ENCODE results near the gene VKORC1L1. TPM values are rescaled to one million over a fixed set of nuclear protein-coding genes. Genes with fewer than 3 reads are reported as not detected.
"Not testable (repeated sequence)": the region's sequence is repeated elsewhere in the genome, so short reads cannot be mapped to it uniquely, and the experiment has no call there.

The VKORC1L1 gene
- 28.8 and 30.1 TPM in 2 replicates for total RNA-seq

- H3K4me3 Mint-ChIP-seq = peak within 1 kb of the TSS; percentile 85
- H3K36me3 Mint-ChIP-seq (ENCODE audit: low read depth) = no peaks in the 10 kb centered on the region
- peak; percentile 92 for DNase-seq (ENCODE audit: low spot score)
- H3K9me3 Mint-ChIP-seq = no peaks in the 10 kb centered on the region
- H3K27ac Mint-ChIP-seq = peak within 1 kb of the TSS; percentile 73
- intact Hi-C loops (cut with micrococcal nuclease) = loop anchor here (1.0 to 5.0 kb wide), 7 partner anchors 101 to 1124 kb away; partner anchors contain the start of genes ASL, GUSB, TYW1 and ZNF92
- H3K4me1 Mint-ChIP-seq (ENCODE audit: low read depth) = peaks cover 4% of the 10 kb centered on the region
- no peaks in the 10 kb centered on the region for H3K27me3 Mint-ChIP-seq (ENCODE audit: insufficient read depth)
Measured at GRCh38 chr7:65872776-65873581, at the start of gene VKORC1L1. TSS of gene VKORC1L1 (plus strand) at chr7:65873074. CDS start at chr7:65873372, 298 bp downstream.

GRCh38 chr7:65827366-65827765 lies 45.5 kb upstream of the VKORC1L1 start:
- DNase-seq (ENCODE audit: low spot score) = no peak
- no peaks in the 10 kb centered on the region for H3K36me3 Mint-ChIP-seq (ENCODE audit: low read depth)
- intact Hi-C loops (cut with micrococcal nuclease) = no loop called here
- H3K9me3 Mint-ChIP-seq = no peaks in the 10 kb centered on the region
- no peaks in the 10 kb centered on the region for H3K27me3 Mint-ChIP-seq (ENCODE audit: insufficient read depth)
- no peak overlapping the region for H3K4me3 Mint-ChIP-seq
- no peak overlapping the region for H3K27ac Mint-ChIP-seq
- no peaks in the 10 kb centered on the region for H3K4me1 Mint-ChIP-seq (ENCODE audit: low read depth)

GRCh38 chr7:65832281-65832680 lies 40.6 kb upstream of the VKORC1L1 start:
- no peaks in the 10 kb centered on the region for H3K9me3 Mint-ChIP-seq
- peaks cover 6% of the 10 kb centered on the region for H3K4me1 Mint-ChIP-seq (ENCODE audit: low read depth)

GRCh38 chr7:65836684-65837083 lies 36.2 kb upstream of the VKORC1L1 start:
- H3K27me3 Mint-ChIP-seq (ENCODE audit: insufficient read depth); H3K36me3 Mint-ChIP-seq (ENCODE audit: low read depth); H3K4me3 Mint-ChIP-seq; intact Hi-C loops (cut with micrococcal nuclease); H3K27ac Mint-ChIP-seq; DNase-seq (ENCODE audit: low spot score); H3K9me3 Mint-ChIP-seq; H3K4me1 Mint-ChIP-seq (ENCODE audit: low read depth): not testable (repeated sequence)

More at GRCh38 chr7:65832281-65832680, 40.6 kb upstream of the VKORC1L1 start:
- H3K27me3 Mint-ChIP-seq (ENCODE audit: insufficient read depth) = no peaks in the 10 kb centered on the region
- H3K27ac Mint-ChIP-seq = no peak overlapping the region
- intact Hi-C loops (cut with micrococcal nuclease) = no loop called here
- no peak overlapping the region for H3K4me3 Mint-ChIP-seq
- no peak for DNase-seq (ENCODE audit: low spot score)
- no peaks in the 10 kb centered on the region for H3K36me3 Mint-ChIP-seq (ENCODE audit: low read depth)

- intact Hi-C loops (cut with micrococcal nuclease); DNase-seq (ENCODE audit: low spot score); H3K9me3 Mint-ChIP-seq; H3K4me1 Mint-ChIP-seq (ENCODE audit: low read depth); H3K27me3 Mint-ChIP-seq (ENCODE audit: insufficient read depth); H3K36me3 Mint-ChIP-seq (ENCODE audit: low read depth); H3K27ac Mint-ChIP-seq; H3K4me3 Mint-ChIP-seq: not testable (repeated sequence)
Measured at GRCh38 chr7:65837541-65837956, 35.3 kb upstream of the VKORC1L1 start.

- Mint-ChIP-seq H3K36me3 (ENCODE audit: low read depth) (no peaks in the 10 kb centered on the region), H3K27ac (no peak overlapping the region), H3K27me3 (ENCODE audit: insufficient read depth) (no peaks in the 10 kb centered on the region), H3K9me3 (no peaks in the 10 kb centered on the region), H3K4me3 (no peak overlapping the region), H3K4me1 (ENCODE audit: low read depth) (peaks cover 6% of the 10 kb centered on the region)
- DNase-seq (ENCODE audit: low spot score) = no peak
- intact Hi-C loops (cut with micrococcal nuclease) = no loop called here
Measured at GRCh38 chr7:65839846-65840245, 33.0 kb upstream of the VKORC1L1 start.

- Mint-ChIP-seq H3K27ac (no peak overlapping the region), H3K27me3 (ENCODE audit: insufficient read depth) (no peaks in the 10 kb centered on the region), H3K4me3 (no peak overlapping the region), H3K36me3 (ENCODE audit: low read depth) (no peaks in the 10 kb centered on the region), H3K4me1 (ENCODE audit: low read depth) (peaks cover 1% of the 10 kb centered on the region), H3K9me3 (no peaks in the 10 kb centered on the region)
- intact Hi-C loops (cut with micrococcal nuclease) = no loop called here
- DNase-seq (ENCODE audit: low spot score) = no peak
Measured at GRCh38 chr7:65840446-65840845, 32.4 kb upstream of the VKORC1L1 start.

- H3K4me3 Mint-ChIP-seq; H3K36me3 Mint-ChIP-seq (ENCODE audit: low read depth); H3K4me1 Mint-ChIP-seq (ENCODE audit: low read depth); intact Hi-C loops (cut with micrococcal nuclease); H3K27ac Mint-ChIP-seq; DNase-seq (ENCODE audit: low spot score); H3K9me3 Mint-ChIP-seq; H3K27me3 Mint-ChIP-seq (ENCODE audit: insufficient read depth): not testable (repeated sequence)
Measured at GRCh38 chr7:65843616-65844015, 29.3 kb upstream of the VKORC1L1 start.

- H3K4me1 Mint-ChIP-seq (ENCODE audit: low read depth) = no peaks in the 10 kb centered on the region
- H3K27ac Mint-ChIP-seq = no peak overlapping the region
- H3K27me3 Mint-ChIP-seq (ENCODE audit: insufficient read depth) = no peaks in the 10 kb centered on the region
- no peak overlapping the region for H3K4me3 Mint-ChIP-seq
- intact Hi-C loops (cut with micrococcal nuclease) = no loop called here
- peaks cover 3% of the 10 kb centered on the region for H3K9me3 Mint-ChIP-seq
- no peak for DNase-seq (ENCODE audit: low spot score)
- no peaks in the 10 kb centered on the region for H3K36me3 Mint-ChIP-seq (ENCODE audit: low read depth)
Measured at GRCh38 chr7:65846008-65846570, 26.8 kb upstream of the VKORC1L1 start.

GRCh38 chr7:65853426-65853825 lies 19.4 kb upstream of the VKORC1L1 start:
- intact Hi-C loops (cut with micrococcal nuclease); H3K9me3 Mint-ChIP-seq; H3K27me3 Mint-ChIP-seq (ENCODE audit: insufficient read depth); H3K27ac Mint-ChIP-seq; H3K4me1 Mint-ChIP-seq (ENCODE audit: low read depth); DNase-seq (ENCODE audit: low spot score); H3K4me3 Mint-ChIP-seq; H3K36me3 Mint-ChIP-seq (ENCODE audit: low read depth): not testable (repeated sequence)

GRCh38 chr7:65853892-65854291 lies 19.0 kb upstream of the VKORC1L1 start:
- H3K4me3 Mint-ChIP-seq; DNase-seq (ENCODE audit: low spot score); H3K27ac Mint-ChIP-seq; H3K36me3 Mint-ChIP-seq (ENCODE audit: low read depth); H3K4me1 Mint-ChIP-seq (ENCODE audit: low read depth); H3K27me3 Mint-ChIP-seq (ENCODE audit: insufficient read depth); intact Hi-C loops (cut with micrococcal nuclease); H3K9me3 Mint-ChIP-seq: not testable (repeated sequence)

GRCh38 chr7:65857321-65857894 lies 15.5 kb upstream of the VKORC1L1 start:
- H3K4me3 Mint-ChIP-seq; intact Hi-C loops (cut with micrococcal nuclease); H3K9me3 Mint-ChIP-seq; H3K36me3 Mint-ChIP-seq (ENCODE audit: low read depth); H3K4me1 Mint-ChIP-seq (ENCODE audit: low read depth); H3K27ac Mint-ChIP-seq; H3K27me3 Mint-ChIP-seq (ENCODE audit: insufficient read depth); DNase-seq (ENCODE audit: low spot score): not testable (repeated sequence)

GRCh38 chr7:65858660-65859059 lies 14.2 kb upstream of the VKORC1L1 start:
- H3K36me3 Mint-ChIP-seq (ENCODE audit: low read depth); H3K27me3 Mint-ChIP-seq (ENCODE audit: insufficient read depth); intact Hi-C loops (cut with micrococcal nuclease); H3K9me3 Mint-ChIP-seq; H3K4me1 Mint-ChIP-seq (ENCODE audit: low read depth); H3K27ac Mint-ChIP-seq; H3K4me3 Mint-ChIP-seq; DNase-seq (ENCODE audit: low spot score): not testable (repeated sequence)
